Stomach smooth muscle (tissue), 2 donors: ENCODE measurements around the gene CCDC6.

Experiments
- H3K27ac ChIP-seq: one replicate; pipeline ENCODE4 v1.7.0; 2013; ENCODE audit warnings: mild to moderate bottlenecking, low read length, inconsistent platforms
- H3K27me3 ChIP-seq, 2 donors: one replicate each; pipeline ENCODE4 v1.7.0; 2013; ENCODE audit warnings: low read length in 2 of 2; ENCODE audit not compliant: insufficient read depth in 2 of 2, control insufficient read depth in 1 of 2
- H3K36me3 ChIP-seq, 2 donors: one replicate each; pipeline ENCODE4 v1.7.0; 2013; ENCODE audit warnings: low read length in 2 of 2; ENCODE audit not compliant: control insufficient read depth in 2 of 2, insufficient read depth in 2 of 2
- H3K4me1 ChIP-seq: one replicate; pipeline ENCODE4 v1.7.0; 2013; ENCODE audit warnings: low read length; ENCODE audit not compliant: control insufficient read depth, insufficient read depth
- H3K4me3 ChIP-seq, 2 donors: one replicate each; pipeline ENCODE4 v1.7.0; 2013; ENCODE audit warnings: low read length in 2 of 2
- H3K9ac ChIP-seq, 2 donors: one replicate each; pipeline ENCODE4 v1.7.0; 2013; ENCODE audit warnings: low read length in 2 of 2, mild to moderate bottlenecking in 1 of 2
- H3K9me3 ChIP-seq, 2 donors: one replicate each; pipeline ENCODE4 v1.7.0; 2013; ENCODE audit warnings: low read length in 2 of 2; ENCODE audit not compliant: control insufficient read depth in 2 of 2
- donor health status: healthy.
- donor health status: Pancreatic carcinoma.

Gene CCDC6

GRCh38 chr10:59831658-59832503, 74.5 kb downstream of the CCDC6 start:
- no peak overlapping the region for H3K4me3 ChIP-seq
- no peaks in the 10 kb centered on the region for H3K27me3 ChIP-seq
- H3K9me3 ChIP-seq = no peaks in the 10 kb centered on the region
- H3K36me3 ChIP-seq = peaks cover 8 to 12% of the 10 kb centered on the region in 2 donors
- H3K9ac ChIP-seq = no peak overlapping the region
- no peaks in the 10 kb centered on the region for H3K4me1 ChIP-seq
- H3K27ac ChIP-seq = no peak overlapping the region

- Histone ChIP-seq H3K27me3 (no peaks in the 10 kb centered on the region), H3K9me3 (no peaks in the 10 kb centered on the region), H3K4me1 (no peaks in the 10 kb centered on the region), H3K9ac (no peak overlapping the region), H3K36me3 (peaks cover 8 to 12% of the 10 kb centered on the region in 2 donors), H3K4me3 (no peak overlapping the region), H3K27ac (no peak overlapping the region)
Observed at GRCh38 chr10:59830601-59831259, 75.6 kb downstream of the CCDC6 start.

GRCh38 chr10:59829601-59830000, 76.8 kb downstream of the CCDC6 start:
- Histone ChIP-seq H3K9ac (no peak overlapping the region), H3K27ac (no peak overlapping the region), H3K4me3 (no peak overlapping the region), H3K27me3 (no peaks in the 10 kb centered on the region), H3K36me3 (peaks cover 8 to 12% of the 10 kb centered on the region in 2 donors), H3K4me1 (no peaks in the 10 kb centered on the region), H3K9me3 (no peaks in the 10 kb centered on the region)

- no peaks in the 10 kb centered on the region for H3K27me3 ChIP-seq
- H3K4me1 ChIP-seq = no peaks in the 10 kb centered on the region
- peaks cover 8 to 12% of the 10 kb centered on the region in 2 donors for H3K36me3 ChIP-seq
- no peak overlapping the region for H3K4me3 ChIP-seq
- H3K27ac ChIP-seq = no peak overlapping the region
- no peak overlapping the region for H3K9ac ChIP-seq
- no peaks in the 10 kb centered on the region for H3K9me3 ChIP-seq
Observed at GRCh38 chr10:59829024-59829423, 77.3 kb downstream of the CCDC6 start.

GRCh38 chr10:59825932-59826331, 80.4 kb downstream of the CCDC6 start:
- Histone ChIP-seq H3K9me3 (no peaks in the 10 kb centered on the region), H3K4me1 (no peaks in the 10 kb centered on the region), H3K9ac (no peak overlapping the region), H3K27ac (no peak overlapping the region), H3K4me3 (no peak overlapping the region), H3K36me3 (peaks cover 0 to 2% of the 10 kb centered on the region in 2 donors), H3K27me3 (no peaks in the 10 kb centered on the region)

GRCh38 chr10:59823751-59824150, 82.6 kb downstream of the CCDC6 start:
- no peaks in the 10 kb centered on the region for H3K4me1 ChIP-seq
- H3K27me3 ChIP-seq = no peaks in the 10 kb centered on the region
- H3K9ac ChIP-seq = no peak overlapping the region
- no peaks in the 10 kb centered on the region for H3K9me3 ChIP-seq
- H3K27ac ChIP-seq = no peak overlapping the region
- H3K4me3 ChIP-seq = no peak overlapping the region
- H3K36me3 ChIP-seq = peaks cover 0 to 2% of the 10 kb centered on the region in 2 donors

- no peaks in the 10 kb centered on the region for H3K4me1 ChIP-seq
- H3K4me3 ChIP-seq = no peak overlapping the region
- peaks cover 0 to 4% of the 10 kb centered on the region in 2 donors for H3K36me3 ChIP-seq
- no peak overlapping the region for H3K27ac ChIP-seq
- no peak overlapping the region for H3K9ac ChIP-seq
- H3K9me3 ChIP-seq = no peaks in the 10 kb centered on the region
- H3K27me3 ChIP-seq = no peaks in the 10 kb centered on the region
Observed at GRCh38 chr10:59823111-59823510, 83.2 kb downstream of the CCDC6 start.

- H3K27ac ChIP-seq = no peak overlapping the region
- no peaks in the 10 kb centered on the region for H3K4me1 ChIP-seq
- no peak overlapping the region for H3K9ac ChIP-seq
- no peak overlapping the region for H3K4me3 ChIP-seq
- H3K27me3 ChIP-seq = no peaks in the 10 kb centered on the region
- H3K36me3 ChIP-seq = peaks cover 0 to 6% of the 10 kb centered on the region in 2 donors
- no peaks in the 10 kb centered on the region for H3K9me3 ChIP-seq
Observed at GRCh38 chr10:59820471-59820870, 85.9 kb downstream of the CCDC6 start.

GRCh38 chr10:59819683-59820082, 86.7 kb downstream of the CCDC6 start:
- no peaks in the 10 kb centered on the region for H3K9me3 ChIP-seq
- H3K4me1 ChIP-seq = no peaks in the 10 kb centered on the region
- no peak overlapping the region for H3K4me3 ChIP-seq
- no peak overlapping the region for H3K27ac ChIP-seq
- peaks cover 0 to 6% of the 10 kb centered on the region in 2 donors for H3K36me3 ChIP-seq
- no peaks in the 10 kb centered on the region for H3K27me3 ChIP-seq
- H3K9ac ChIP-seq = no peak overlapping the region

GRCh38 chr10:59819265-59819664, 87.1 kb downstream of the CCDC6 start:
- Histone ChIP-seq H3K4me1 (no peaks in the 10 kb centered on the region), H3K9me3 (no peaks in the 10 kb centered on the region), H3K27ac (no peak overlapping the region), H3K4me3 (no peak overlapping the region), H3K36me3 (peaks cover 0 to 6% of the 10 kb centered on the region in 2 donors), H3K9ac (no peak overlapping the region), H3K27me3 (no peaks in the 10 kb centered on the region)

GRCh38 chr10:59817773-59818172, 88.6 kb downstream of the CCDC6 start:
- H3K27ac ChIP-seq = no peak overlapping the region
- no peaks in the 10 kb centered on the region for H3K4me1 ChIP-seq
- no peak overlapping the region for H3K4me3 ChIP-seq
- no peaks in the 10 kb centered on the region for H3K27me3 ChIP-seq
- peaks cover 3 to 4% of the 10 kb centered on the region in 2 donors for H3K36me3 ChIP-seq
- no peak overlapping the region for H3K9ac ChIP-seq
- H3K9me3 ChIP-seq = no peaks in the 10 kb centered on the region
